H1 (cell line): ENCODE measurements around the gene CRYBB3. TPM values are rescaled to one million over a fixed set of nuclear protein-coding genes. Genes with fewer than 3 reads are reported as not detected.

Experiments
- ASH2L ChIP-seq: fragments of 200-600, 300-600 bp; sonication (generic); IDR thresholded peaks from one replicate; pipeline ENCODE4 v1.7.1; 2017; ENCODE audit warnings: low read length
- BRCA1 ChIP-seq: IDR thresholded peaks from 2 replicates; pipeline ENCODE4 v1.6.1; 2012; ENCODE audit warnings: low read depth, low read length, improper control_type of control experiment
- CHD7 ChIP-seq: fragments of 300-600 bp; sonication (generic); IDR thresholded peaks from 2 replicates; pipeline ENCODE4 v1.7.1; 2012; ENCODE audit warnings: low read length, moderate library complexity, mild to moderate bottlenecking, inconsistent platforms; ENCODE audit not compliant: insufficient replicate concordance
- GABPA ChIP-seq: IDR thresholded peaks from 2 replicates; pipeline ENCODE4 v1.6.1; 2011; ENCODE audit warnings: mild to moderate bottlenecking, low read length, moderate library complexity, borderline replicate concordance; ENCODE audit not compliant: insufficient read depth
- POLR2AphosphoS5 ChIP-seq: IDR thresholded peaks from 2 replicates; pipeline ENCODE4 v1.6.1; 2011; ENCODE audit warnings: low read depth, low read length
- polyA plus RNA-seq, 7 experiments: library from polyadenylated mRNA; depleted of rRNA in 3 of 7; stranded (reverse) in 5 of 7; unstranded in 2 of 7; fragments of >200 nt in 5 of 7; fragments of 200-250 nt in 2 of 7; gene quantifications; 1 replicate in 5 of 7; 2 replicates in 1 of 7; 4 replicates in 1 of 7; pipeline versions ENCODE4 v1.2.1 to v1.2.3, GENCODE V29; 2011 to 2013; ENCODE audit warnings: missing spikeins in 2 of 7, mixed read lengths in 2 of 7
- total RNA-seq: library from RNA; stranded (reverse); fragmentation: NEBNext Ultra II Directional; extraction: Animal tissue kit (Norgen Biotek cat#: 25700); gene quantifications from 2 replicates; pipeline ENCODE4 v1.2.1, GENCODE V29; 2021

Gene CRYBB3
- total and polyA plus RNA-seq, 2 of the 8 experiments (the other 6 are each of a cell fraction or from before 2014, with no cell fraction given), result 0.44 to 0.58 TPM

GRCh38 chr22:25154667-25154999 is 45.0 kb upstream of the CRYBB3 start (continued):
- TF ChIP-seq CHD7 (no peak), GABPA (no peak), BRCA1 (no peak), ASH2L (no peak), POLR2AphosphoS5 (no peak)
